GM19351 (cell line): ENCODE data around the gene MAPK9.

ENCODE experiments used
- ATAC-seq: cut with Tn5 transposase; IDR thresholded peaks from one replicate; pipeline ENCODE4 v1.9.1; 2021; ENCODE audit warnings: mild to moderate bottlenecking, moderate library complexity; ENCODE audit not compliant: unreplicated experiment

The MAPK9 gene

GRCh38 chr5:180208038-180208434 lies 83.8 kb downstream of the MAPK9 start:
- ATAC-seq = no peak

- ATAC-seq = no peak
Observed at GRCh38 chr5:180207593-180207992, 84.3 kb downstream of the MAPK9 start.

GRCh38 chr5:180206993-180207392 lies 84.9 kb downstream of the MAPK9 start:
- no peak for ATAC-seq

GRCh38 chr5:180205916-180206315 lies 86.0 kb downstream of the MAPK9 start:
- no peak for ATAC-seq

- ATAC-seq = no peak
Observed at GRCh38 chr5:180204276-180204819, 87.5 kb downstream of the MAPK9 start.

GRCh38 chr5:180202939-180203573 lies 88.8 kb downstream of the MAPK9 start:
- ATAC-seq = no peak

- no peak for ATAC-seq
Observed at GRCh38 chr5:180201051-180201987, 90.6 kb downstream of the MAPK9 start.

- ATAC-seq = no peak
Observed at GRCh38 chr5:180199390-180199789, 92.5 kb downstream of the MAPK9 start.

- ATAC-seq = no peak
Observed at GRCh38 chr5:180198208-180198607, 93.7 kb downstream of the MAPK9 start.

GRCh38 chr5:180197016-180197702 lies 94.7 kb downstream of the MAPK9 start:
- ATAC-seq = no peak

GRCh38 chr5:180194410-180195345 lies 97.2 kb downstream of the MAPK9 start:
- no peak for ATAC-seq

- ATAC-seq = no peak
Observed at GRCh38 chr5:180193749-180194375, 98.0 kb downstream of the MAPK9 start.

GRCh38 chr5:180191716-180192115 lies 100.2 kb downstream of the MAPK9 start:
- no peak for ATAC-seq

- ATAC-seq = no peak
Observed at GRCh38 chr5:180187767-180188166, 104.1 kb downstream of the MAPK9 start.
